Hematopoietic multipotent progenitor cell treated with erythropoietin and hydrocortisone succinate and interleukin-3 and kit ligand, for 4 days (in vitro differentiated cells): ENCODE results near the gene COL27A1.
A peak's percentile ranks its signal among the peaks of the same experiment; 100 is the strongest.

Experiments
- DNase-seq: peaks from one replicate; pipeline ENCODE4 v3.0.0-alpha.2; 2015

The COL27A1 gene

DNA sequence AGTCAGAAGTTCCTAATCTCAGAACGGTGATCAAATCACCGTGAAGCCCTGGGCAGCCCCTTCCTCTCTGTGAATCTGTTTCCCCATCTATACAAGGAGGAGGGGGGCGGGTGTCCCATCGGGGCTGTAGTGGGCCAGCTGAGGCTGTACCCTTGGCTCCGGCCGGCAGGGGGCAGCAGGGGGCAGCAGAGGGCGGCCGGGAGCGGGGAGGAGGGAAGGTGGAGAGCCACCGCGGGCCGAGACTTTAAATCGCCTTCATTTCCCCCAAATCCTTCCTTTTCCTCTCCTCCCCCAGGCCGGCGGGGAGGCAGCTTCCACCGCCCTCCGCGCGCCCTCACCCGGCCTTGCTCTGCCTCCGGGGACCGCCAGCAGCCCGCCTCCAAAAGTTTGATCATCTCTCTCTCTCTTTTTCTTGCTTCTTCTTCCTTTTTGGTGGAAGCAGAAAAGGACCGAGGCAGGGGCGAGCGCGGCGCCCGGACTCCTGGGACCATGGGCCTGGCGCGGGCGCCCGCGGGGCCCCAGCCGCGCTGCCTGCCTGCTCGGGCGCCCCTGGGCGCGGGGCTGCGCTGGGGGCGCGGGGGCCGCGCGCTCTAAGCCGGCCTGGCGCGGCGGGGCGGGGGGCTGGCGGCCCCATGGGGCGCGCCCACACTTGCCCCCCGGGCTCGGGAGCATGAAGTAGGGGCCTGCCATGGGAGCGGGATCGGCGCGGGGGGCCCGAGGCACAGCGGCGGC lies at the start of gene COL27A1:
Gene COL27A1 (plus strand): TSS at position 275 of the 732 bp plus-strand sequence. CDS start 414 bp downstream, at position 689.
- peak; percentile 85 for DNase-seq

DNA sequence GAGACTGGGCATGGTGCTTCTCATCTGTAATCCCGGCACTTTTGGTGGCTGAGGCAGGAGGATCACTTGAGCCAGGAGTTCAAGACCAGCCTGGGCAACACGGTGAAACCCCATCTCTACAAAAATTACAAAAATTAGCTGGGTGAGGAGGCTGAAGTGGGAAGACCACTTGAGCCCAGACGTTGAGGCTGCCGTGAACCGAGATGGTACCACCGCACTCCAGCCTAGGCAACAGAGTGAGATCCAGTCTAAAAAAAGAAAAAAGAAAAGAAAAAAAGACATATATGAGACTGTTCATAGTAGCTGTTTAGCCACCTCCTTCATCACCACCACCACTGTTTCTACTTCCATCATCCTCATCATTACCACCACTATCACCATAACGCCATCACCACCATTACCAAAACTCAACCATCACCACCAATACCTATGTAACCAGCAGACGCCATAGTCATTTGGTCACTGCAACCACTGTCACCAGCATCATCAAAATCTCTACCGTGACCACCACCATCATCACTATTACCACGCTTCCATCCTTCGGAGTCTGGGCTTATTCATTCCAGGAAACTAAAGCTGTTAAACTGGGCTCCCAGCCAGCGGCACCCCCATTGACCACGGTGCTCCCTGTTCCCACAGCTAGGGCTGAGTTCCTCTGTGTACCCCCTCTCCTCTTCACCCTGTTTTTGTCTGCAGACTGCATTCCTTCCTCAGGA lies 47.9 kb upstream of the COL27A1 start:
- no peak for DNase-seq

DNA sequence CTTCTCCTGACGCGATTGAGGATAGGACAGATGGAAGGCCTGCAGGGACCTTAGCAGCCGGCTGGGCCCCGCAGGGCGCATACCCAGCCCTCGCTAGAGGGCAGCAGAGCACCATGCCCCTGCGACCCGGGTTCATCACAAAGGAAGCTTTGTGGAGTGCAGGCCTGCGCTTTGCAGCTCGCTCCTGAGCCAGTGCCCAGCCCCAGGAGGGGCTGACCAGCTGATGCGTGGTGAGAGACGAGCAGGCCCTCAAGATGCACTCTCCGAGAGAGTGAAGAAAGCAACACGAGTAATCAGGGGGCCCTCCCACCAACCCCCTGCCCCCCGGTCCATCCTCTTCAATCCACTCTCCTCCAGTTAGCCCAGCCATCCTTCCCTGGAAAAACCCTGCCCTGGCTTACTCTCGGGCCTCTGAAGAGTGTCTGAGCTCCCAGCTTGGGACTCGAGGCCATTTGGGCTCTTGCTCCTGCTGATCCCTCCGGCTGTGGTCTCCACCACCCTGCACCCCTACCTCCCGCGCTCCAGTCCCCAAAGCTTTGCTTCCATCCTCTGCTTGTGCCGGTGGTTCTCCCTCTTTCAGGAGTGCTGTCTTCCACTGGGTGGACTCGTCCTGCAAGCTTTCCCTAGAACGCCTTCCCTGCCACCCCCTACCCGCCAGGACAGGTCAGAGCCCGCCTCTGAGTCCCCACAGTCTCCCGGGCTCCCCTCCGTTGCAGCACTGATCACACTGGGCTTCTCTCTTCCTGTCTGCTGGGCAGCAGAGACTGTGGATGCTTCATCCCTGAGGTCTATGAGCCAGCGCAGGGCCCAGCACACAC lies 47.1 kb upstream of the COL27A1 start:
- DNase-seq: peak; percentile 84

DNA sequence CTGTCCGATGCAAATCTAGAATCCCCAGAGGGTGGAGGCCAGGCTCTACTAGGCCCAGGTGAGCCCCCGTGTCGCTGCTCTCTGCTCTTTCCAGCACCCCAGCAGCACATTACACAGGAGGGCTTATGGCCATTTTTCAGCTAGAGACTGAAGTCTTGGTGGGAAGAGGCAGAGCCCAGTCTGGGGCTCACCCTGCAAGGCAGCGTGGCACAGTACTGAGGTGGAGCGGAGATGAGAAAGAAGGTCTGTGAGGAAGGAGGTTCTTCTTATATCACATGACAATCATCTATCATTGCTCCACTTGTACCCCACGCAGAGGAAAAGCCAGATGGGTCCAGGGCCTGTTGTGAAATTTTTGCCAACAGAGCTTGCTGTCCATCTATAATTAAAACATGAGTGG lies 46.2 kb upstream of the COL27A1 start:
- DNase-seq: no peak

DNA sequence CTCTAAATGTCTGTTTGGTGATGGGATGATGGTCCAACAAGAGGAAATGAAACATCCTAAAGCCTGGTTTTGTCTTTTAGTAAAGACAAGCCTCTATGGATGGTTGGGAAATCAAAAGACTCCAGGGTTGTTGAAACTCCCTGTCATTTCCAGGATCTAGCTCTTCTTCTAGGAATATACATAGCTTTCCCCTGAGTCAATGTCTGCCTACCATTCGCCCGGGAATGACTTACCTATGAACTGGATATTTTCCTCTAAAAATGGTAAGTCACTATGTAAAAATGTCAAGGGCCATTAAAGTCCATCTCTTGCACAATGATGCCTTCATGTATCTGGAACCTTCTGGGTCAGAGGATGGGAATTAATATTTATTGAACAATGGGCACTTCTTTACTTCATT lies 45.2 kb upstream of the COL27A1 start:
- DNase-seq: no peak

DNA sequence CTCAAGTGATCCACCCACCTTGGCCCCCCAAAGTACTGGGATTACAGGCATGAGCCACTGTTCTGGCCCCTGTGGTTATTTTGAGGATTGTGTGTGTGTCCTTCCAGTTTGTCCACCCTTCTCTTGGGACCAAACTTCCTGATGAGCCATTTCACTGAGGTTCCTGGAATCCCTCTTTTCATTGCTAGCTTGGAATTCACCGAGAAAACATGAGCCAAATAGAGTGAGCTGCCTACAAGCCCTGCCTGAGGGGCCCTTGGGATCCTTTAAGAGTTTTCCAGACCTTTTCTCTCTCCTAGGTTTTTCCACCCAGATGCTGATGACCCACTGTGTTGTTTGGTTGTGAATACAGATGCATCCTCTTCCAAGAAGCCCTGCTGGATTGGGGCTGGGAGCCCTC lies 43.0 kb upstream of the COL27A1 start:
- no peak for DNase-seq

DNA sequence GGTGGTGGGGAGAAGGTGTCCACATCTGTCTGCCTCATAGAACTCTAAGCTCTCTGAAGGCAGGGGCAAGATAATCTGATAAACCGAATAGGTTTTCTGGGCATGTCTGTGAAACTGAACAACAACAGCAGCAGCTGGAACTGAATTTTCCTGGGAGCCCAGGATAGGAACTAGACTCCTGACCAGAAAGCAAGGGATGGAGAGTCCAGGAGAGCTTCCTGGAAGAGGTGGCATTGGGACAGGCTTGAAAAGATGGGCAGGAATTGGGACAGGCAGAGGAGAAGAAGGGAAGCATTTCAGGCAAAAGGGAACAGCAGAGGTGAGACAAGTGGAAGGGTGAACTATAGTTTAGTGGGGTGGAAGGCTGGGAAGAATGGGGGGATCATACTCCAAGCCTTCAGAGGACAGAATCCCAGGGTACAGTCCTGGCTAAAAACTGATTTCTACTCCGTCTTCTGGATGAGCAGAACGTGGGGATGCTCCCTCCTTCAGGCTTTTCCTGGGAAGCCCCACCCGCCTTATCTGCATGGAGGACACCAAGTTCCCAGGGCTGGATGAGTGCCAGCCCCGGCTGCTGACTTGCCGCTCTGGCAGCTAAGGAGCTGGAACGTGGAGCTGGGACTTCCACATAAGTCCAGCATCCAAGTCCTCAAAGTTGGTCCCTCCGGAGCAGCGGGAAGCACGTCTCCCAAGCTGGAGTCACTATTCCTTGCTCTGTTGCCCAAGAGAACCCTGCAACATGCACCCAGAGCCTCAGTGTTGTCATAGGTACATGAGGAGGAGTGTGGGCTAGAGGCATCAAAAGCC lies 42.4 kb upstream of the COL27A1 start:
- DNase-seq: no peak

DNA sequence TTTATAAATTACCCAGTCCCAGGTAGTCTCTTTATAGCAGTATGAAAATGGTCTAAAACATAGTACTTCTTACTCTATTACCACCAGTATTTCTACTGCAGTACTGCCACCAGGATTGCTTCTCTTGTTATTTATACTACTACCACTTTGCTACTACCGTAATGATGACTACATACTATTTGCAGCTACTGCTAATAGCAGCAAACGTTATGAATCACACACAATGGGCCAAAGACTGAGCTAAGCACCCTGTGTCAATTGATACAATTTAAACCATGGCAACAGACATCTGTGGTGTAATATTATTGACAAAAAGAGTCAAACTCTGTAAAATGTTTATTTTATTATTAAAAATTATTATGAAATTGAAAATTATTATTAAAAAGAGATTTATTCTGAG lies 41.0 kb upstream of the COL27A1 start:
- DNase-seq: no peak

DNA sequence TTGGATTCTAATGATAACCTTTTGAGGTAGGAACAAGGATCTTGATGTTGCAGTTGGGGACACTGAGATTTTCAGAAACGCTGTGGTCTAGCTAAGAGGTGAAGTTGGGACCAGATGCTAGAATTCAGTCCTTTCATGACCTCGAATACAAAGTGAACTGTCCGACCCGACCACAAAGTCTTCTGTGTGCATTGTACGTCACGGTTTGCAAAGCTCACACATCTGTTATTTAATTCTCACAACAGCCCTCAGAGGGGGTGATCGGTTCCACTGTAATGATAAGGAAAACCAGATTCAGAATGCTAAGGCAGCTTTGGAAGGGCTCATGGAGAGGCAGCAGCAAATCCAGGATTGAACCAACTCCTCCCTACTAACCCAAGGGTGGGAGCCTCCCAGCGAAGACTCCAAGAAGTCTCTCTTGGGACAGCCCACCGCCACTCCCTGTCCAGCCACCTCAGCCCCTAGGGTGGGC lies 39.6 kb upstream of the COL27A1 start:
- DNase-seq: no peak

DNA sequence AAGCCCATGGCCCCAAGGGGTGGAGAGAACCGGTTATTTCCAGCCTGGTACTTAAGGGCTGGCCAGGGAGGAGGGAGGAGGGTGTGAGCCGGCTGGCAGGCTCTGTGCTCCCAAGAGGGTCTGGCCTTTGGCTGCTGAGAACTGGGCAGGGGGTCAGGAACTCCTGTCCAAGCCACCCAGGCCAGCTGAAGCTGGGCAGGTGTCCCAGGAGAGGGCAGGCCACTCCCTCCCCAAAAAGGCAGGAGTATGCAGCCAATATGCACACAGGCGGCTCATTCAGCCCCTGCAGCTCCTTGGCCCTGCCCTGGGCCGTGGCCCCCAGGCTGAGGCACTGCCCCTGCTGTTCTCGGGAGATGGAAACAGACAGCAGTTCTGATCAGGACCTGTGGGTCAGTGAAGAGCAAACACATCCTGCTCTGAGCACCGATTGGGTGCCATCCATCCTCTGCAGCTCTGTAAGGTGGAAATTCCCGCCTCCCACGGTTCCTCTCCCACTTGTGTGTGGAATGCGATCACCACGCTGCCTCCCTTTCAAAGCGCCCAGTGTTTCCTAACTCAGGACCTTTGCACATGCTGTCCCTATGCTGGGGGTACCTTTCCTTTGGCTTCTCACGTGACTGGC lies 39.1 kb upstream of the COL27A1 start:
- no peak for DNase-seq

DNA sequence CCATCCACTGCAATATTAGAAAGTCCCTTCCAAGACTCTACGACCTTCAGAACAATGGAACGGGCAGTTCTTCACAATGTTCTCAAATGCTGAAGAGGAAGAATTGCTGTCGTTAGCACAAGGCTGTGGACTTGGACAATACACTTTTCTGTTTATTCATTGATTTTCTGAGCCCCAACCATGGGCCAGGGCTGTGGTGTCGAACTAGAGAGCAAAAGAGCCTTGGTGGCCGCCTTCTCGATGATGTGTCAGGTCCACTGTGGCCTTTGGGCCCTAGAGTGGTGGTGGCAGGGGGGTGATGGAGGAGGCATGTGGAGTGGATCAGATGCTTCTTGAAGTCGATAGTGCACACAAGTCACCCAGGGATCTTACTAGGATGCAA lies 37.7 kb upstream of the COL27A1 start:
- DNase-seq: no peak

DNA sequence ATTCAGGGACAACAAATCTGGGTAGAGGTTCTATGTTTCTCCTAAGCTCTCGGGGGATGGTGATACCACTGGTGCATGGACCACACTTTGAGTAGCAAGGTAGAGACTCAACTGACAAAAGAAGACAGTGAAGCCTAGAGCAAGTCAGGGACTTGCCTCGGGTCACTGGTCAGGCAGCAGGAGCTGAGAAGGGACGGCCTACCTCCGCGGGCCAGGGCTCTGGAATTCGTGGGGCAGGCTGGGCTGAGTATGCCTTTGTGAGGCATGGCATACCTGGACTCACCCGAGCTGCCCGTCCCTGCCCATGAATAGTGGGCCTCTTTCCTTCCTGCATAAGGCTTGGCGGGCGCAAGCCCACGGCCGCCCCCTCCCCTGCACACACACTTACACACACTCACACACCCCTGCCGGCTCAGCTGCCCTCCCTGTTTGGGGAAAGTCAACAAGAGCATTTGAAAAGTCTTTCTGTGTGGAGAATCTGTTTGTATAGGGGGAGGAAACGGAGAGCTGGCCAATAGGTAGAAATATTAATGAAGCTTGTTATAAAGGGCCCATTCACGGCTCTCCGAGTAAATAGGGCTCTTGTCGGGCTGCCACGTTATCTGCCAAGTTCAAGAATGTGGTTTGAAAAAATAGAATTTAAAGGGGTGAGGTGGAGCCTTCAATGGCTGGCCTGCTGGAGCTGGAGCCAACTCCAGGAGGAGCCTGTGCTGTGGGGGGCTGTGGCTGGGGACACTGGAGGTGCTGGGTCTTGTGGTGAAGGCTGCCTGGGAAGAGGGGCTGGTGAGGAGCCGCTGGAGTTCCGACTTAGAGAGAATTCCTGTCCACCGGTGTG lies 37.1 kb upstream of the COL27A1 start:
- DNase-seq: no peak

DNA sequence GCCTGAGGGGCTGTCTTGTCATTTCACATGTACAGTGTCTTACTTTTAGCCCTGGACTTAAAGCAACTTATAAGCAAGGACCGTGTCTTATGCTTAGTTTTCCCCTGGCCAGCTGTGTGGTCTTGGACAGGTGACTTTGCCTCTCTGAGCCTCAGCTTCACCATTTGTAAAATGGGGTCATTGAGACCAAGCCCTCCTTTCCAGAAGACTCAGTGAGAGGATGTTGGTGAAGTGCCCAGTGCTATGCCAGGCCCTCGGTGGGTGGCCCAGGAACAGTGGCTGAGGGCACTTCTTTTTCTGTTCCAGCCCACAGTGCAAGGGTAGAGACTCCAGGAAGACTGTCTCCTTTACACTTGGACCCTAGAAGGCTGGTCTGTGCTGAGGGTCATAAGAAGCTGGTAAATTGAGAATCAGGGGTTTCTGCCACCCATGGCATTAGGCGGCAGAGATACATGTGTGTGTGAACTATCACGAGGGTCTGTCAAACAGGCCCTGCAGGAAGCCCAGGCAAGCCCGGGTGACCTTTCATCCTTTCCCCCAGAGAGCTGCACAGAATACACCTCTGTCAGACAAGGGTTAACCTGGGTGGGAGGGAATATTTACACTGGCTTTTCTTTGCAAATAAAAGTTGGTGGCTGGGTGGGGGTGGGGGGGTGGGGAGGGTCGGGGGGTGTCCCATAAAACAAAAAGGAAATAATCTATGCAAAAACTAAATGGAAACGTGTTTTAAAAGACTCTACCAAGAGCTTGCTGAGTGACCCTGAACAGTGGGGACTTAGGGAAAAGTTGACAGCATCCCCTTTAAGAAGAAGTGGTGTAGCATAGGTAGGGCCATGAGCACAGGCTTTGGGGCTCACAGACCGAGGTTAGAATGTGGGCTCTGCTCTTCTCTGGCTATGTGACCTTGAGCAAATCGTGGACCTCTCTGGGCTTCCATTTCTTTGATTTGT lies 35.8 kb upstream of the COL27A1 start:
- no peak for DNase-seq

DNA sequence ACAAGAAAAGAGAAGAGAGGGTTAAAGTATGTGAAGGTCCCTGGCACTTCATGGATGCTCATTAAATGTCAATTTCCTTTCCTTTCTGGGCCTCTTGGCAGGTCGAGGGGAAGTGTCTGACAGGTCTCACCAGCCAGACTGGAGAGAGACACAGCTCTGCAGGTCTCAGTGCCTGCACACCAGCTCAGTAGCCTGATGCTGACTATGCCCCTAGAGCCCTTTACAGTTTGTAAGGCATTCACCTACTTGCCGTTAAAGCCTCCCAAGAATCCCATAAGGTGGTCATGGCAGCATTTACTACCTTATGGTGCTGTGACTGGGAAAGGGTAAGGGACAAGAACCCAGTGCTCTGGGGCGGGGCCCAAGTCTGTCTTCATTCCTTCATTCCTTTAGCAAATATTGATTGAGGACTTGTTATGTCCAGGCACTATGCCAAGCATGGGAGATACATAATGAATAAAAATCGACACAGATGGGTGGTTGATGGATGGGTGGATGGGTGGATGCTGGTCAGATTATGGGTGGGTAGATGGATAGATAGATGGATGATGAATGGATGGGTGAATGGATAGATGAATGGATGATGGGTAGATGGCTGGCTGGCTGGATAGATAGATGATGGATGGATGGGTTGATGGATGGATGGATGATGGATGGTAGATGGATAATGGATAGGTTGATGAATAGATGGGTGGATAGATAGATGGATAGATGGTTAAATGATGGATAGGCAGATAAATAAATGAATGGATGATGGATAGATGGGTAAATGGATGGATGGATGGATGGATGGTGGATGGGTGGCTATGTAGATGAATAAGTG lies 34.9 kb upstream of the COL27A1 start:
- no peak for DNase-seq

DNA sequence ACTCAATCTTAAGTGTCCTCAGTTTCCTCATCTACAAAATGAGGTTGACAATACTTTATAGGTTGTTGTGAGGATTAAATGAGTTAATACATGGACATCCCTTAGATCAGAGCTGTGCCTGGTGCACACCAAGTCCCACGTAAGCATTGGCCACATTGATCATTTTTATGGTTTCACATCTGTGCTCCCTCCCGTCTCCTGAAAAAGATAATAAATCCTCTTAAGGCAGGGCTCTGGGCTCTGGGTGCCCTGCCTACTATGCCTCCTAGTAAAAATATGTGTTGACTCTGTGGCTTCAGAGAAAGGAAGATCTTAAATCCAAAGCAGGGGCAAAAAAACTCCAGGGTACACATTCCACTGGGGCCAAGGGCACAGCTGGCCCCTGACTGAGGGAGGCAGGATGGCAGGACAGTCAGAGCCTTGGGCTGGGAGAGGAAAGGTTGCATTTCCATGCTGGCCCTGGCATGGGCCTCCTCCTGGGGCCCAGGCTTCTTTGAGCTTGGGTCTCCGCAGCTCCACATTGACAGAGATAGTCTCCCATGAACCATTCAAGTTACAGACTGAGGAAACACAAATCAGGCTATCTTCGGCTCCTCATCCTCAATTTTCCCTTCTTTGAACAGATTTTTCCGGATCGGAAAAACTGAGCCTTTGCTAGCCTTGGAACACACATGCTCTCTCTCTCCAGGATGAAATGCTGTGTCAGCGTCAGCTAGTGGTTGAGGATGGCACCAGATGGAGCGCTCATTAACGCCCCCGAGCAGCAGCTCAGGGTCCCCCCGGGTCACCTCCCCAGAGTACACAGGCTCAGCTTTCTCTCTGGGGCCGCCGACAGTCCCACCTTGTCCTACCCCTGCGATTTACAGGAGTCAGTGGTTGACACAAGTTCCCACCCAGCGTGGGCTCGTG lies 33.9 kb upstream of the COL27A1 start:
- no peak for DNase-seq

DNA sequence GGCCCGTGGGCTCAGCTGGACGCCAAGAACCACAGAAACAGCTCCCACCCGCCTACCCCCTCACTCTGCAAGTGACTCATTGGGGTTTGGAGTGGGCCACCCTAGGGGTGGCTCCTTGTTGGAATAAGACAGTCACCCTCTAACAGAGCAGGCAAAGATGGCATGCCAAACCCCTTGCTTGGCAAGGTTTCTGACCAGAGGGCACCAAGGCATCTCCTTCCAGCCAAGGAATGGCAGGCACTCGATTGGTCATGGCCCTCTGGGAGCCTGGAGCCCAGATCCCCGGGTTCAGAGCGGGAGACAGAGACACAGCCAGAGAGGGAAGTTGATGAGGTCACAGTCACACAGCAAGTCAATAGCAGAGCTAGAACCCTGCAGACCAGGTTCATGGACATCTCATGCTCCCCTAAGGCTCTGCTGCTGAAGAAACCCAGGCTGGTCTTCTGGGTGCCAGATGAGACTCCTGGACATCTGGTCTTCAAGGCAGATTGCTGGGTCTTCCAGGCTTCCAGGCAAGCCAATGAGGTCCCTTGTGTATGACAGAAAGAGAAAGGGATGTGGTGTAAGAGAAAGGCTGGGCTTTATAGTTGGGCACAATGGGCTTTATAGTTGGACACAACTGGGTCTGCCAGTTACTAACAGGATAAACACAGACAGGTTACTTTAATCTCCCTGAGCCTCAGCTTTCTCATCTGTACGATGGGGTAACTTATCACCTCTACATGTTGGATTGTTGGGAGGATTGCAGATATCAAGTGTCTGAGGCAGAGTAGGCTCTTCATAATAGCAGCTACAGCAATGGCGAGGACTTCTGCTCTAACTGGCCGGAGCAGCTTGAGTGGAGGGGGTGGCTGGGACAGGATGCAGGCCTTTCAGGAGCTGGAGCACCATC lies 33.0 kb upstream of the COL27A1 start:
- no peak for DNase-seq
